Osteoblast (primary cell): ENCODE results near the gene ANO2. TPM values are rescaled to one million over a fixed set of nuclear protein-coding genes. Genes with fewer than 3 reads are reported as not detected.

Experiments
- DNase-seq: peaks from one replicate; pipeline ENCODE4 v3.0.0; 2011; ENCODE audit warnings: low spot score, mixed read lengths; ENCODE audit not compliant: insufficient read length; ENCODE audit errors: missing footprints
- H2AFZ ChIP-seq: 2 replicates; pipeline ENCODE4 v1.6.0; 2011; ENCODE audit warnings: mild to moderate bottlenecking, low read length
- H3K27ac ChIP-seq: 2 replicates; pipeline ENCODE4 v1.5.1; 2011; ENCODE audit warnings: mild to moderate bottlenecking, low read depth, low read length, moderate library complexity
- H3K27me3 ChIP-seq: 2 replicates; pipeline ENCODE4 v1.6.0; 2012; ENCODE audit warnings: mild to moderate bottlenecking, control low read depth, inconsistent platforms, low read length, moderate library complexity; ENCODE audit not compliant: insufficient read depth
- H3K36me3 ChIP-seq: 2 replicates; pipeline ENCODE4 v1.5.1; 2011; ENCODE audit warnings: mild to moderate bottlenecking, low read length, control low read depth, moderate library complexity; ENCODE audit not compliant: insufficient read depth
- H3K4me1 ChIP-seq: 2 replicates; pipeline ENCODE4 v1.5.1; 2011; ENCODE audit warnings: mild to moderate bottlenecking, low read length, control low read depth, moderate library complexity; ENCODE audit not compliant: insufficient read depth
- H3K4me2 ChIP-seq: 2 replicates; pipeline ENCODE4 v1.6.0; 2011; ENCODE audit warnings: mild to moderate bottlenecking, low read length; ENCODE audit not compliant: insufficient read depth
- H3K4me3 ChIP-seq: fragments of 200-600 bp; sonication (generic); 3 replicates; pipeline ENCODE4 v1.5.1; 2012; ENCODE audit warnings: mild to moderate bottlenecking, low read length, inconsistent platforms; ENCODE audit not compliant: insufficient read depth
- H3K79me2 ChIP-seq: 2 replicates; pipeline ENCODE4 v1.6.0; 2012; ENCODE audit warnings: mild to moderate bottlenecking, low read length, control low read depth, inconsistent platforms; ENCODE audit not compliant: insufficient read depth
- H3K9me3 ChIP-seq: 2 replicates; pipeline ENCODE4 v1.5.1; 2011; ENCODE audit warnings: low read depth, low read length, control low read depth
- H4K20me1 ChIP-seq: 2 replicates; pipeline ENCODE4 v1.6.0; 2012; ENCODE audit warnings: mild to moderate bottlenecking, low read length, control low read depth; ENCODE audit not compliant: insufficient read depth
- total RNA-seq: library from RNA; depleted of rRNA; stranded (reverse); fragments of >200 nt; gene quantifications from 2 replicates; pipeline ENCODE4 v1.2.3, GENCODE V29; 2012
- TF ChIP-seq, protein P1 (sequence below): IDR thresholded peaks from 2 replicates; pipeline ENCODE4 v1.5.1; 2011; ENCODE audit warnings: mild to moderate bottlenecking, low read depth, low read length, moderate library complexity; ENCODE audit errors: extremely low read depth

Gene ANO2
- total RNA-seq, 1 donor = under 0.01 TPM

DNA sequence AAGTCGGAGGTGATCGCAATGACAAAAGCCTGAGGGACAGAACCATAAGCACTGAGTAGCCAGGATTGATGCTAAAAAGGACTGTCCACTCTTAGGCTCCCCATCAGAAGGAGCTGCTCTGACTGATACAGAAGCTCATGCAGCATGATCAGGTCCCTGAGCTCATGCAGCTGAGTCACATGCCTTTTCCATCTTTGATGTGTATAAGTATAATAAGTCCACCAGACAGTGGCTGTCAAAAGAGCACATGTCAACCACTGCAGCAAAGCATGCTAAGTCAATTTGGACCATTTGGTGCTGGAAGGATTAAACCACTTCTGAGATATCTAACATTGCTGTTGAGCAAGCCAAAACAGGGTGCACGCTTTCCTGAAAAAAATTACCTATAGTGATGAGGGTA, 369.1 kb downstream of the ANO2 start:
- H3K27ac ChIP-seq = no peak overlapping the region
- no peak for DNase-seq
- TF ChIP-seq, protein P1, sequence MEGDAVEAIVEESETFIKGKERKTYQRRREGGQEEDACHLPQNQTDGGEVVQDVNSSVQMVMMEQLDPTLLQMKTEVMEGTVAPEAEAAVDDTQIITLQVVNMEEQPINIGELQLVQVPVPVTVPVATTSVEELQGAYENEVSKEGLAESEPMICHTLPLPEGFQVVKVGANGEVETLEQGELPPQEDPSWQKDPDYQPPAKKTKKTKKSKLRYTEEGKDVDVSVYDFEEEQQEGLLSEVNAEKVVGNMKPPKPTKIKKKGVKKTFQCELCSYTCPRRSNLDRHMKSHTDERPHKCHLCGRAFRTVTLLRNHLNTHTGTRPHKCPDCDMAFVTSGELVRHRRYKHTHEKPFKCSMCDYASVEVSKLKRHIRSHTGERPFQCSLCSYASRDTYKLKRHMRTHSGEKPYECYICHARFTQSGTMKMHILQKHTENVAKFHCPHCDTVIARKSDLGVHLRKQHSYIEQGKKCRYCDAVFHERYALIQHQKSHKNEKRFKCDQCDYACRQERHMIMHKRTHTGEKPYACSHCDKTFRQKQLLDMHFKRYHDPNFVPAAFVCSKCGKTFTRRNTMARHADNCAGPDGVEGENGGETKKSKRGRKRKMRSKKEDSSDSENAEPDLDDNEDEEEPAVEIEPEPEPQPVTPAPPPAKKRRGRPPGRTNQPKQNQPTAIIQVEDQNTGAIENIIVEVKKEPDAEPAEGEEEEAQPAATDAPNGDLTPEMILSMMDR = no peak

DNA sequence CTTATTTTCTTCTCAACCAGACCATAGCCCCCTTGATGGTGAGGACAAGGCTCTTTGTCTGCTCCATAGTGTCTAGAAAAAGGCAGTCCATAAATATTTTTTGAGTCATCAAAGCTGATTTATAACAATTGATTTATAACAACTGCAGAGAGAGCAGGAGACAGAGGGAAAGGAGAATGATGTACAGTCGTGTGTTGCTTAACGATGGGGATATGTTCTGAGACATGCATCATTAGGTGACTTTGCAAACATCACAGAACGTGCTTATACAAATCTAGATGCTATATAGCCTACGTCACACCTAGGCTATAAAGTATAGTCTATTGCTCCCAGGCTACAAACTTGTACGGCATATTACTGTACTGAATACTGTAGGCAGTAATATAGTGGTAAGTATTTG, 369.8 kb downstream of the ANO2 start:
- TF ChIP-seq, protein P1 = no peak
- Histone ChIP-seq H3K4me2 (no peak overlapping the region), H3K27me3 (no peaks in the 10 kb centered on the region), H3K79me2 (no peaks in the 10 kb centered on the region), H4K20me1 (no peaks in the 10 kb centered on the region), H3K4me3 (no peak overlapping the region), H3K36me3 (no peaks in the 10 kb centered on the region), H3K9me3 (no peaks in the 10 kb centered on the region), H3K4me1 (no peaks in the 10 kb centered on the region), H3K27ac (no peak overlapping the region), H2AFZ (no peak overlapping the region)
- DNase-seq = no peak

More for the DNA sequence above, 369.1 kb downstream of the ANO2 start:
- Histone ChIP-seq H3K4me1 (no peaks in the 10 kb centered on the region), H3K4me3 (no peak overlapping the region), H2AFZ (no peak overlapping the region), H3K36me3 (no peaks in the 10 kb centered on the region), H3K79me2 (no peaks in the 10 kb centered on the region), H3K4me2 (no peak overlapping the region), H4K20me1 (no peaks in the 10 kb centered on the region), H3K9me3 (no peaks in the 10 kb centered on the region), H3K27me3 (no peaks in the 10 kb centered on the region)

DNA sequence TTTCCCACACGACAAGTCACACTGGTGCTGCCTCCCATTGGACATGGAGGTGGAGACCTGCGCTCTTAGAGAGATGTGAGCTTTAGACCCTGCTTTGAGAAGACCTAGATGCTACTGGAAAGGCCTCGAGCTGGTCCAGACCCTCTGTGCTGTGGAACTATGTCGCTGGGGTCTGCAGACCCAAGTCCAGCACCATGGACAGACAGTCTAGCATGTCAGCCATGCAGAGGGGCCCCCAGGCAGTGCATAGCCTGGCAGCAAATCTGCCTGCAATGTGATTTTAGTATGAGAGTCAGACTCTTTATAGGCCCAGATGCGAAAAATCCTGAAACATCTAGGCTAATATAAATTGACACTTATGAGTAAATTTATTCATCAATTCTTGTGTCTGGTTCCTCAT, 371.7 kb downstream of the ANO2 start:
- no peaks in the 10 kb centered on the region for H3K36me3 ChIP-seq
- no peak for DNase-seq
- TF ChIP-seq, protein P1 = no peak
- H4K20me1 ChIP-seq = no peaks in the 10 kb centered on the region
- no peaks in the 10 kb centered on the region for H3K4me1 ChIP-seq
- H3K27me3 ChIP-seq = no peaks in the 10 kb centered on the region
- no peak overlapping the region for H2AFZ ChIP-seq
- H3K27ac ChIP-seq = no peak overlapping the region
- H3K4me2 ChIP-seq = no peak overlapping the region
- H3K79me2 ChIP-seq = no peaks in the 10 kb centered on the region
- H3K4me3 ChIP-seq = no peak overlapping the region
- H3K9me3 ChIP-seq = peaks cover 2% of the 10 kb centered on the region

DNA sequence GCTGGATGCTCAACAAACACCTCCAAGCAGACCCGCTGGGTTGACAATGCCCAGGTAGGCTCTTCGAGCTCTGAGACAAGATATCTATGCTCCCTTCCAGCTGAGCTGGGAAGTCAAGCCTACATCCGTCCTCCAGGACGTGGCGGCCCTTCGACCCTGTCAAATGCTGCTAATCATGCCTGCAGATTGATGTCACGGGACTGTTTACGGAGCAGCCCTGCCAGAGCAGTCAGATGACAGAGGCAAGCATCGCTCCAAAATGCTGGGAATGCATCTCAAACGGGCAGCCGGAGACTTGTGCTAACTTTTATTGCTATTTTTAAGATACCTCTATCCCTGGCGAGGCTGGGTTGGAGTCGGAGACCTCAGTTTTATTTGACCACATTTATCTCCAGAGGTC, 373.9 kb downstream of the ANO2 start:
- no peaks in the 10 kb centered on the region for H3K4me1 ChIP-seq
- no peak overlapping the region for H3K4me2 ChIP-seq
- peaks cover 2% of the 10 kb centered on the region for H3K9me3 ChIP-seq
- H4K20me1 ChIP-seq = no peaks in the 10 kb centered on the region
- no peak overlapping the region for H3K27ac ChIP-seq
- H2AFZ ChIP-seq = no peak overlapping the region
- peak; percentile 27 for DNase-seq
- H3K4me3 ChIP-seq = no peak overlapping the region
- no peaks in the 10 kb centered on the region for H3K79me2 ChIP-seq
- TF ChIP-seq, protein P1 = no peak
- no peaks in the 10 kb centered on the region for H3K36me3 ChIP-seq
- H3K27me3 ChIP-seq = no peaks in the 10 kb centered on the region
